ACHN (cell line): ENCODE data around the gene ABHD14A.

Experiments used
- DNase-seq: peaks from one replicate; pipeline ENCODE4 v3.0.0-alpha.2; 2015
- in situ Hi-C: cut with HindIII; loops from 2 replicates; pipeline ENCODE4 v1.10.0; 2017; ENCODE audit warnings: low sequenced_read_pairs, low pct_ligation_motif_present, low pct_unique_long_range_greater_than_20kb

ABHD14A gene

DNA sequence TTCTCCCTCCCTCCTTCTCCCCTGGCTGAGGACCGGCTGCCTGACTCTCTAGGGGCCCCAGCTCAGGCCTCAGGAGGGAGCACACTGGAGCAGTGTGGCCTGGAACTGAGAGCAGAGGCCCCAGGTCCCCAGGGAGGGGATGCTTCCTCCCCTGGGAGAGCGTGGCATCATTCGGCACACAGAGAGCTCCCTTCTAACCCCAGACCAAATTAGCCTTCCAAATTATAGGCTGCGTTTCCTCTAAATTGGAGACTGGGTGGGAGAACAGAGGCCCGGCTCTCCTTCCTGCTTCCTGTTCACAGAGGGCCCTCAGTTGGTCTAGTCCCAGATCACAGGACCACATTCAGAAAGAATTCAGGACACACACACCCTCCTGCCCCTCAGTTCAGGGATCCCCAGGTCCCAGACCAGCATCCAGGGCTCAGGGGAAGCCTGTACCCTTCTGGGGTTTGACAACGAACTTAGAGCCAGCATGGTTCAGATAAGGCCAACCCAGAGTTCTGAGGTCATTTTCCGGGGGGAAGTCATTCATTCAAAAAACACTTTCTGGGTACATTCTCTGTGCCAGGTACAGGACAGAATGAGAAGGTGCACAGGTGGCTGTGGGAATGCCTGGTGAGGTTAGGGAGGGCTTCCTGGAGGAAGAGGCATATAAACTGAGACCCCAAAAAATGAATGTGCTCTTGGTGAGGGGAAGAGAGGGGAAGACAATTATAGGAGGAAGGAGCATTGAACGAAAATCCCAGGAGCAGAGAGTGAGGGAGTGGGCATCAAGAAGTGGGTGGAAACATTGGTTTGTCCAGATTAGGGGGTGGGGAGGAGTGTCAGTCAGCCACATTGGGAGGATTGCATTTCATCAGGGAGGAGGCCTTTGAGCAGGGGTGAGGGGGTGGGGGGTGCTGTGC lies 49.2 kb downstream of the ABHD14A start:
- in situ Hi-C loops, result no loop called here
- no peak for DNase-seq

GRCh38 chr3:52024765-52025452 lies 50.0 kb downstream of the ABHD14A start:
- in situ Hi-C loops, result no loop called here
- no peak for DNase-seq

DNA sequence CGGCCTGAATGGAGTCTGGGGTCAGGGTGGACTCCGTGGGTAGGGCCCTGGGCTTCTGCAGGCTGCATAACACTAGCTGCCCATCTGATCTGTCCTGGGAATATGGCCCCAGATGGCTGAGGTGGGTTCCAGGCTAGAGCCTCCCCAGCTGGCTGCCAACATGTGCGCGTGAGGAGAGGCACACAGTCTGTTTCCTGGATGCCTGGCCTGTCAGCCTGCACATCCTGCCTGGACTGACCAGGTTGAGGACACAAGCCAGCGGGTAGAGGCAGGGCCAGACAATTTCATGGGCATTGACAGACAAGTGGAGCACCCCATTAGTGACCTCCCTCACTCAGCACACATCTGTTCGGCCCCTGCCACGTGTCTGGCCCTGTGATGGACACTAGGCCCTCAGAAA lies 50.6 kb downstream of the ABHD14A start:
- DNase-seq, result no peak
- in situ Hi-C loops, result no loop called here

DNA sequence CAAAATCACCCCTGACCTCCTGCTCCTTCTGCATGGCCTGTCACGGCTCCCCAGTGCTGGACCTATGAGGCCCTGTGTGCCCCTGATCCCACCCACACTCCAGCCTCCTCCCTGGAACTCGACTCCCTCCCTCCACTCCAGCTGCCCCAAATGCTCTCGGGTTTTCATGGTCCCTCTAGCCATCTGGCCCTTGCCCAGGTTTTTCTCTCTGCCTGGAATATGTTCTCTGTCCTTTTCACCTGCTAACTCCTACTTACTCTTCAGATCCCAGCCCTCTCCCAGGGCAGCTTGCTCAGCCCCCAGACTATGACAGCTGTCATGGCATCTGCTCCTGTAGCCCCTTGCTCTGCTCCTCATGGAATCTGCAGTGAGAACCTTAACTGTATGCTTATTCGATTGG lies 51.2 kb downstream of the ABHD14A start:
- DNase-seq, result no peak
- in situ Hi-C loops, result no loop called here

GRCh38 chr3:52028572-52028971 lies 53.7 kb downstream of the ABHD14A start:
- in situ Hi-C loops, result no loop called here
- no peak for DNase-seq

DNA sequence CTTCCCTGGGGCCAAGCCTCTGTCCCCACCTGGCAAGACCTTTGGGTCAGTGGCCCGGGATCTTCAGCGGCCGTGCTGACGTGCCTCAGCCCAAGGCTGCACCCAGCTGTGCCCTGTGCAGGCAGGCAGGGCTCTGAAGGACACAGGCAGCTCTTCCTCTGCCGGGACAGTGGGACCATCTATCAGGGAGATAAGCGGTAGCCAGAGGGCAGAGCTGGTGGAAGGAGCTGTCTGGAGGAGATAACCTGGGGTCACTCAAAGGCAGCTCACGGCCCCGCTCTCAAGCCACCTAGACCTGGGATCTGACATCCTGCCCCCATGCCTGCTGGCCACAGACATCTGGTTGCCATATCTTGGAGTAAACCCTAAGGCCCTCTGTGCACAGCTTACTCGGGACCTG lies 54.2 kb downstream of the ABHD14A start:
- no peak for DNase-seq
- in situ Hi-C loops, result no loop called here

DNA sequence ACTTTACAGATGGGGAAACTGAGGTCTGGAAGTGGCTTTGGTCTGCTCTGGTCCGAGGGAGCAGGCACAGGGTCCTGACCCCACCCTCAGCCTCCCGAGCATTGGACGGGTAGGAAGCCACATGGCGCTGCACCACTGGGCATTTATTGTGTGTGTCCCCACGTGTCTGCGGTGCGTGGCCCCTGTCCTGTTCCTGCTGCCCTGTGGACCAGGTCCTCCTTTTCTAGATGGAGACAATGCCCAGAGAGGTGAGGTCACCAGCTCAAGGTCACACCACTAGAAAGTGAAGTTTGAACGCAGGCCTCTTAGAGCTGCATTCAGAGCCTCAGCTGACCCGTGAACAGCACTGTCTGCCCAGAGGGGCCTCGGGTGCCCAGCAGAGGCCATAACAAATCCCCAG lies 54.7 kb downstream of the ABHD14A start:
- DNase-seq, result no peak
- in situ Hi-C loops, result no loop called here
